DMS114 treated with DMSO at 0.1 percent for 48 hours (cell line): ENCODE data around the gene SYNGR1.
"Not testable (repeated sequence)": the region's sequence is repeated elsewhere in the genome, so short reads cannot be mapped to it uniquely, and the experiment has no call there.

Source experiments
- DNase-seq: peaks from one replicate; lab custom pipeline; 2025; ENCODE audit not compliant: unreplicated experiment; lab: John Stamatoyannopoulos, UW

SYNGR1 gene

GRCh38 chr22:39405346-39406085 is 55.7 kb downstream of the SYNGR1 start:
- no peak for DNase-seq

GRCh38 chr22:39408173-39408572 is 58.4 kb downstream of the SYNGR1 start:
- DNase-seq, result no peak

DNA sequence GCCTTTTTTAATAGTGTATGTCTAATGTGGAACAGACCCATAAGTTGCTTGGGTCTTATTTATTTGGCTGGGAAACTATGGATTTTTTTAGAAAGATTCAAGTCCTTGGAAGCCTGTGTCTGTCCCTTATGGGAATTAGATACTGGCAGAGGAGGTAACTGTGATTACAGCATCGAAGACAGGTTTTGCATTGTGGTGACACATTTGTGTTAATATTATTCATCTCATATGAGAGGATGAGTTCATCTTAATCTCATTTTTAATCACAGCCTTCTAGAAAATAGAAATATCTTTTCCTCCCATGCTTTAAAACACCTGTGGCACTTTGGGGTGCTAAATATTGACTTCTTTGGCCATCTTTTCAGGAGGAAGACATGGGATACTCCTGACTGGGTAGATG is 59.0 kb downstream of the SYNGR1 start:
- DNase-seq, result no peak

DNA sequence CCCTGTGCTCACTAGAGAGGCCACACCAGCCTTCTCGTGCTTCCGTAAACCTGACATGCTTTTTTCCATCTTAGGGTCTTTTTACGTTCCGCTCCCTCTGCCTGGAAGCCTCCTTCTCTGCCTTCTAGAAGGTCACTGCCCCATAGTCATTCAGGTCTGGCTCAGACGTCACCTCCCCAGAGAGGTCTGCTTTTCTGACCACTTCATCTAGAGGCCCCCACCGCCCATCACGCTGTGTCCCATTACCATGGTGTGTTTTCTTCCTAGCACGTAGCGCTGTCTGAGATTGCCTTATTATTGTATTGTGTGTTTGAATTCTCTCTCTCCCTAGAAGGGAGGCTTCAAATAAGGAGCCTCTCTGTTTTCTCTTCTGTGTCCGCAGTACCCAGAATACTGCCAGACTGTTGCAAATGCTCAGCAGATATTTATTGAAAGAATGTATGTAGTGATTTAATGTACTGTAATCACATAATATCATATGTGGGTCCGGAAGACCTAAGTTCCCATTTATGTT is 59.8 kb downstream of the SYNGR1 start:
- DNase-seq, result no peak

- no peak for DNase-seq
Measured at GRCh38 chr22:39410264-39410663, 60.5 kb downstream of the SYNGR1 start.

- DNase-seq, result not testable (repeated sequence)
Measured at GRCh38 chr22:39411828-39412365, 62.1 kb downstream of the SYNGR1 start.

GRCh38 chr22:39413204-39413603 is 63.4 kb downstream of the SYNGR1 start:
- DNase-seq, result not testable (repeated sequence)

GRCh38 chr22:39414377-39414776 is 64.6 kb downstream of the SYNGR1 start:
- no peak for DNase-seq

DNA sequence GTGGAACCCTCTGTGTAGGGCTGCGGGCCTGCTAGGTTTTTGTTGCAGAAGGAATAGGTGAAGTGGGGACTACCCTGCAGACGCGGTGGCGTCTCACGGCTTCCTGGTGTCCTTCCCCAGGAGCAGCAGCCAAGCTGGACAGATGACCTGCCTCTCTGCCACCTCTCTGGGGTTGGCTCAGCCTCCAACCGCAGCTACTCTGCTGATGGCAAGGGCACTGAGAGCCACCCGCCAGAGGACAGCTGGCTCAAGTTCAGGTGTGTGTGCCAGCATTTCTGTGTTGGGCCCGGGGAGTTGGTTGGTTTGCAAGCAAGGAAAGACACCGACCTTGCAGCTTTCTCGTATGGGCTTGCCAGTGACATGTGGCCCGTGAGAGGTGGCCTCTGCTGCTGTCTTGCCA is 65.1 kb downstream of the SYNGR1 start:
- no peak for DNase-seq

DNA sequence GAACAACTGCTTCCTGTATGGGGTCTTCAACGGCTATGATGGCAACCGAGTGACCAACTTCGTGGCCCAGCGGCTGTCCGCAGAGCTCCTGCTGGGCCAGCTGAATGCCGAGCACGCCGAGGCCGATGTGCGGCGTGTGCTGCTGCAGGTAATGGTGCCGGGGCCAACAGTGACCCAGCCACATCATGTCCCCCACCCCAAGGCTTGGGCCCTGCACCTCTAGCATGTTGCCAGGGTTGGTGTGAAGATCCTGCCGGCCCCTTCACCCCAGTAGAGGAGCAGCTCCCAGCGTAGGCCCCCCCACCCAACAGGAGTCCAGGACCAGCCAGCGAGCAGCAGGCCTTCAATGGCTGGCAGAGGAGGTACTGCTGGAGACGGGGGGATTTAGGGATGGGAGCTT is 65.7 kb downstream of the SYNGR1 start:
- no peak for DNase-seq

DNA sequence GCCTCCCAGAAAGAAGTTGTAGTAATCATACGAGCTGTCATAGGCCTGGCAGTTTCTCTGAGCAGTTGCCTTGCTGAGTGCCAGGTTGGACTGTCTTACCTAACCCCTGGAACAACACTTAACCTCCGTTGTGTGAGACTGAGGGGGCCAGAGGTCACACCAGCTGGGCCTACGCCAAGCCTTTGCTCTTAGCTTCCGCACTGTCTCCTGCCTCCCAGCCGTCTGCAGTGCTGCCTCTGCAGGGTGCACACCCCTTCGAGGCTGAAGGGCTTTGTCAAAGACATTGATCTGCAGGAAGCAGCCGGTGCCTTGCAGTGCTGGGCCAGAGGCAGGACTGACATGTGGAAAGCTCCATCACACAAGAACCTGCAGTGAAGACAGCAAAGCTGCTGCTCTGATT is 66.5 kb downstream of the SYNGR1 start:
- DNase-seq, result no peak

DNA sequence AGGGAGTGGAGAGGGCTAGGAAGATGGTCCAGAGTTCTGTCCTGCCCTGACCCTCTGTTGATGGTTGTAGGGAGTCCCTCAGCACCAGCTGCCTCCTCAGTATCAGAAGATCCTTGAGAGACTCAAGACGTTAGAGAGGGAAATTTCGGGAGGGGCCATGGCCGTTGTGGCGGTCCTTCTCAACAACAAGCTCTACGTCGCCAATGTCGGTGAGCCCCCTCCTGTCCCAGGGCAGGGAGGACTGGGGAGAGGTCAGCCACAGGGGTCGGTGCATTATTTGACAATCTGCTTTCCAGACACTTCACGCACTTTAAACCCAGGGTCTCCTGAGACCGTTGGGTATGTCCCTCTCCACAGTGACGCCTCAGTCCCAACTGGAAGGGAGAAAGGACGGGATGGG is 67.8 kb downstream of the SYNGR1 start:
- no peak for DNase-seq

DNA sequence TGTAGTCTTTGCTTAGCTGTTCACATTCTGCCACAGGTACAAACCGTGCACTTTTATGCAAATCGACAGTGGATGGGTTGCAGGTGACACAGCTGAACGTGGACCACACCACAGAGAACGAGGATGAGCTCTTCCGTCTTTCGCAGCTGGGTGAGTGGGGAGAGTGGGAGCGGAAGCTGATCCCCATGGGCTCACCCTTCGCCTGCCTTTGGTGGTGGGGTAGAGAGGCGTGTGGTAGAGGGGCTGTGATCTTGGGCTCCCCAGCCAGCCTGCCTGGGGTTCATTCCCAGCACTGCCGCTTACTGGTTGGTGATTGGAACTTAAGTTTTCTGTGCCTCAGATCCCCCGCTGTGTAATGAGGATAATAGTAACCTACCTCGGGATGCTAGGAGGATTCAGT is 68.9 kb downstream of the SYNGR1 start:
- no peak for DNase-seq

DNA sequence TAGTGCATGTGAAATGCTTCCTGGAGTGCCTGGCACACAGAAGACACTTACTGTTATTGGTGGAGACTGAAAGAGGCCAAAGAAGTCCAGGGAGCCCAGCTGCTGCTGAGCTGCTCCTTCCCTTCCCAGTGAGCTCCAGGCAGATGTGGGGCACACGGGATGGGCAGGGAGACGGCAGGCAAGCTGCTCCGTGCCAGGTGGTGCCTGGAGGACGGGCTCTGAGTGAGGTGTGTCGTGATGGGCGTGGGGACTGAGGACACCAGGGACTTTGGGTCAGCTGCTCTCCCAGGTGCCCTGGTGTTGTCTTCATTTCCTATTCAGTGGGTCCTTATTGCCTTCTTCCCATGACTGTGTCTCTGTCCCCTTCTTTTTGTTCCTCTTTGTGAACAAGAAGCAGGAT is 69.3 kb downstream of the SYNGR1 start:
- no peak for DNase-seq

DNA sequence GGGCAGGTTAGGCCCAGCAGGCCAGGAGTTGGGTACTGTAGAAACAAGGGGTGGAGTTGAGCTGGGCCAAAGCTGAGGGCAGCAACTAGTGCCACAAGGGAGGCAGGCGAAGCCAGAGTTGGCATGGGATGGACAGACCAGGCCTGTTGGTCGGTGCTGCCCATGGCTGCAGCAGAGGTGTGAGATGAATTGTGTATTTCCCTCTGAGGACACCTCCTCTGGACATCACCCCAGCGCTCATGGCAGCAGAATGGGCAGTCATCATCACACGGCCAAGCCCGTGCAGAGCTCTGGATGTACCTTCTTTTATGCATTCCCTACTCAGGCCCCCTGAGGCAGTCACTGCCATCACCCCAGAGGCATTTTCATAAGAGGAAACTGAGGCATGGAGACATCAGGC is 70.1 kb downstream of the SYNGR1 start:
- no peak for DNase-seq

GRCh38 chr22:39421691-39422090 is 71.9 kb downstream of the SYNGR1 start:
- DNase-seq, result no peak

- no peak for DNase-seq
Measured at GRCh38 chr22:39422101-39422500, 72.3 kb downstream of the SYNGR1 start.

DNA sequence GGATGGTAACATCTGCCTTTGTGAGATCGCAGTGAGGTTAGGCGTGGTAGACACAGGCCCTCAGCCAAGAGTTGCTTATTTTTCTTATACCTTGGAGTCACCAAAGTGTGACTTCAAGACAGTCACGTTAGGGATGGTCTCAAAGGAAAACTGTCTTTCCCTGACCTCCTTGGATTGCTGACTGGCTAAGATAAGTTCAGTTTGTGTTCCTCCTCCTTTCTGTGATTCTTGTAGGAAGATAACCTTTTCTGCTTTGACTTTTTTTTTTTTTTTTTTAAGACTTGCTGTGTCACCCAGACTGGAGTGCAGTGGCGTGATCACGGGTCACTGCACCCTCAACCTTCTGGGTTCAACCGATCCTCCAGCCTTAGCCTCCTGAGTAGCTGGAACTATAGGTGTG is 72.9 kb downstream of the SYNGR1 start:
- DNase-seq, result no peak

GRCh38 chr22:39423976-39424375 is 74.2 kb downstream of the SYNGR1 start:
- no peak for DNase-seq

- no peak for DNase-seq
Measured at GRCh38 chr22:39426380-39427043, 76.7 kb downstream of the SYNGR1 start.

DNA sequence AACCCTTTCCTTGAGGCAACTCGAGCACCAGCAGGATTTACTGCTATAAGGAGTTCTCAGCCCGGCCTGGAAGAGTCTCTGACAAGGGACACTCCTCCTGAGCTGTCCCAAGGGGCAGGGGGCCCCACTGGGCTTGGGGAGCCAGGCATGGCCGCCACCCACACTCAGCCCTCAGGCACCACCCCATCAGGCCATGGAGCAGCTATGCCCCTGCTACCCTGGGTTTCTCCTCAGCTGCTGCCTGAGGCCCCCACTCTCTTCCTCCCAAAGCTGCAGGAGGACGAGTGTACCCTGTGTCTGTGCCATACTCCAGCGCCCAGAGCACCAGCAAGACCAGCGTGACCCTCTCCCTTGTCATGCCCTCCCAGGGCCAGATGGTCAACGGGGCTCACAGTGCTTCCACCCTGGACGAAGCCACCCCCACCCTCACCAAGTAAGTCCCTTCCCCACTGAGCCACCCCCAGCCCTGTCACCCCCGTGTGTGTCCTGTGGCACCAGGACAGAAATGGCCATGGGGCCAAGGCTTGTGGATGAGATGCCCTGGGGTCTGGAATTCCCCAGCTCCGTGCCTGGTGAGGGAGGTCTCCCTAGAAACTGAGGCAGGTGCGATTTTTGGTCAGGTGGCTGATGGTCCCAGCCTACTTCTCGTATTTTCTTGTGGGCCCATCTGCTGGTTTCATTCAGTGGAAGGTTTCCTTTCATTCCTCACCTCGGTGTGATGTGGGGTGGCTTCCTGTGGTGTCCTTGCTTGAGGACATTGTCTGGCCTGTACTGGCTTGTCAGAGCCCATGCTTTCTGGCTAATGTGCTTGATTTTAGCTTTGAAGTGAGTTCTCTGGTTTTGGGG is 78.2 kb downstream of the SYNGR1 start:
- no peak for DNase-seq
